ENCODE results near the gene NTM.

The NTM gene

DNA sequence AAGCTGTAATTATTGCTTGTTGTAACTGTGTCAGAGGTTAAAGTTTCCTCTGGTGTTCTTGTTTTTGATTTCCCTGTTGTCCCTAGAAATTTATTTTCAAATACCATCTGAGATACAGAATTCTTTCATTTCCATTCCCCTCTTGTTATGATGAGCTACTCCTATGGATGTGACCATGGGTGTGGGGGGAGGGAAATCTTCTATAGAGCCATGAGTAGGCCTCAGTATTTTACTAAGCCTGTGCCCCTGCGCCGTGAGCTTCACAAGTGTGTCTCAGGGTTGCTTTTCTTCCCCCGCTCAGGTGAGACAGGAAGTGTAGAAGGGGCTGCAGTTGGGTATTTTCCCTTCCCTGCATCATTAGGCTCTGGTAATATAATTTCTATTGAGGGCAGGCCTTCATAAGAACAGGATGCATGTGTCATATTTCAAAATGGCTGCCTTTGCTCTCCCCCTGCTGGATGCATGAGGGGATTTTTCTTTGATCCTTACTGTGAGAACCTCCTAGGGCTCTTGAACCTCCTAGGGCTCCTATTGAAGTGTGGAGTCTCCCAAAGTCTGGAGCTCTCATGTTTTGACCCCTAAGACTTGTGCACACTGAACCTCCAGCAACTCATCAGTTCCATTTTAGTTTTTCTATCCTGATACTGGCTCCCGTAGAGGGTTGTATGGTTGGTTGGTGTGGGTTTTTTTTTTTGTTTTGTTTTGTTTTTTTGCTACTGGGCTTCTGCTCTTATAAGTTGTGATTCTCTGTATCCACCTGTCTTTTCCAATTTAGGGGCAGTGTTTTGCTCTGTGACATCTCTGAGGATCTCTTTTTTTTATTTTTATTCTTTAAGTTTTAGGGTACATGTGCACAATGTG is 658.2 kb downstream of the NTM start:
- DNase-seq (ENCODE audit: low read depth in 3 of 3, low spot score in 1 of 3) = no peak

DNA sequence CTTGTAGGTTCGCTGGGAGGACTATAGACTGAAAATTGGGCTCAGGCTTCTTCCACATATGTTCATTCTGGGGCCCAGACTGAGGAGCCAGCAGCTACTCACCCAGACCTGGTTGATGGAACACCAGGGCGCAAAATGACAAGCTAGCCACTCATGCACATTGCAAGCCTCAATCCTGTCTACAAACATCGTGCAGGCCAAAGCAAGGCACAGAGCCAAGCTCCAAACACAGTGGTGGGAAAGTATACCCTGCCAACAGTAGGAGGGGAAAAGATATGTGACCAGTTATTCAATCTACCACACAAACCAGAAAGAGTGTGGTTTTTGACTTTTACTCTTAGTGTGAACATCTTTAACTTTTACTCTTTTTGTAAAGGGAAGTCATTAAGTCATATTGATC is 660.5 kb downstream of the NTM start:
- no peak for DNase-seq (ENCODE audit: low read depth in 3 of 3, low spot score in 1 of 3)

DNA sequence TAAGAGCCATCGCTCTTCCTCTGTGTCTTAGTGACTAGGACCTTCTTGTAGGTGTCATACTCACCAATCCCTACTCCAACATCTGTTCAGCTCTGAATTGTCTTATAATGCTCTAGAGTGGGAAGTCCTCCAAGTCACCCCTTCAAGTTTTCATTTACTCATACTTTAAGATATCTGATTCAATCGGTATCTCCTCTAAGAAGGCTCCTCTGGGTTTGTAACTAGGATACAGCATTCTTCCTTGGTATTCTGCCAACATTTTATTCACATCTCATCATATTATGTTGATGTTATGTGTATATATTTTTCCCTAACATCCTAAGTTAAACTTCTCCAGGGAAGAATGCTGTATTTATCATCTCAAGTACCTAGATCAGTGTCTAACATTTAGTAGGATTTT is 662.1 kb downstream of the NTM start:
- DNase-seq (ENCODE audit: low read depth in 3 of 3, low spot score in 1 of 3) = no peak

DNA sequence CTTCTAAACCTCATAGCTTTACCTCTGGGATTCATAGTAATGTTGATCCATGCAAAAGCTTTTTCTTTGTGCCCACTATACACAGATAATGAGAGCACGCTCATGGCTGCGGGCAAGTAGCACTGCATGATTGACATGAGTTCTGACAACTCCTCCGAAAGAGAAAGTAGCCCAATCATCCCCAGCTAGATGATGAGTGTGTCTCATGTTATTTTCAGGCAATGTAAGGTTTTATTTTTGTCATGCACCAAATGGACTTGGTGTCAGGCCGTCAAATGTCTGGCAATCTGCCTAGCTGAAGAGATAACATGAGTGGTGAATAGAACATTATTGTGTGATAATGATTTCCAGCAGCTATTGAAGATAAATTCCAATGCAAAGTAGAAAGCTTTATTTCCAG is 662.6 kb downstream of the NTM start:
- no peak for DNase-seq (ENCODE audit: low read depth in 3 of 3, low spot score in 1 of 3)

DNA sequence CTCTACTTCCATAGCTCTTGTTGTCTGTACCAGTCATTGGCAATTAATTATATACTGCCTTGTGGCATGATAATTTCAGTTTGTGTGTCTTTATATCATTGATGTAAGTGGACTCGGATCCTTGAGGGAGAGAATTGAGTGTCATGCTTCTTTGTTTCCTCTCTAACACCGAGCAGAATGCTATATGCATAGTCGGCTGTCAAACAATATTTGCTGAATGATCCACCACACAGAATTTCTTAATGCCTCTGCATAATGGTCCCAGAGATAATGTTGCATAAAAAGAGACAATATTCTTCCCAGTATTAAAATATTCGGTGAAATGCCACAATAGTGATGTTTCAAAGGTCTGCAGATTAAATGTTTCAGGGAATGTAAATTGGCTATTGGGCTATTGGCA is 664.8 kb downstream of the NTM start:
- DNase-seq (ENCODE audit: low read depth in 3 of 3, low spot score in 1 of 3) = no peak

DNA sequence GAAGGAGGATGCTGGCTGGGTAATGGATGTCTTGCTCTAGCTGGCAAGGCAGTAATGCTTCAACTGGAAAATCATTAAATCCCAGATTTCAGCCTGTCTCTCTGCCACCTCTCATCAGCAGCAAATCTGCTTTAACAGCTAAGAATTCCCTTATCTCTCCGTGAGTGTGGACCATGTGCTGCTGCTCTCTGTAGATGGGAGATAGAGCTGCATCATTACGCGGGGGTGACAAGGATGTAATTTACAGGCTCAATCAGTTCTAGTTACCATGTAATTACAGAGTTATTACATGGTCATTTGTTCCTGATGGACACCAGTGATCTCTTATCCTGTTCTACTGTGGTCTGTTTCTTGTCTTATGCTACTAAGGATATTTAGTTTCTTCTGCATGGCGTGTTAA is 665.4 kb downstream of the NTM start:
- no peak for DNase-seq (ENCODE audit: low read depth in 3 of 3, low spot score in 1 of 3)

DNA sequence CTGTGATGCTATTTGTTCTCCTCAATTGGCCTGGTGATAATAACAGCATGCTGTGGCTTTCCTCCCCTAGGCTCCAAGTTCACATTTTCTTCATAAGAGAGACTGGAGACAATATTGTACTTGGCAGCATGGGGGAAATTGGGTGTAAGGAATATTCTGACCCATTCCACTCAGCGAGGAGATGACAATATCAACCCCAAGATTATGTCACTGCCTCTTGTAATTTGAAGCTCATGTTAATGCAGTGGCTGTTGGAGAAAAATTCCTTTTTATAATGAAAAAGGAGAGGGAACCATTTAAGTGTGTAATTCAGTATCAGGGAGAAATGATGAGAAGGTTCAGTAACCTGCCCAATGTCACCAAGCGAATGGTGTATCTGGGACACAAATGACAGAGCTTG is 665.8 kb downstream of the NTM start:
- no peak for DNase-seq (ENCODE audit: low read depth in 3 of 3, low spot score in 1 of 3)

DNA sequence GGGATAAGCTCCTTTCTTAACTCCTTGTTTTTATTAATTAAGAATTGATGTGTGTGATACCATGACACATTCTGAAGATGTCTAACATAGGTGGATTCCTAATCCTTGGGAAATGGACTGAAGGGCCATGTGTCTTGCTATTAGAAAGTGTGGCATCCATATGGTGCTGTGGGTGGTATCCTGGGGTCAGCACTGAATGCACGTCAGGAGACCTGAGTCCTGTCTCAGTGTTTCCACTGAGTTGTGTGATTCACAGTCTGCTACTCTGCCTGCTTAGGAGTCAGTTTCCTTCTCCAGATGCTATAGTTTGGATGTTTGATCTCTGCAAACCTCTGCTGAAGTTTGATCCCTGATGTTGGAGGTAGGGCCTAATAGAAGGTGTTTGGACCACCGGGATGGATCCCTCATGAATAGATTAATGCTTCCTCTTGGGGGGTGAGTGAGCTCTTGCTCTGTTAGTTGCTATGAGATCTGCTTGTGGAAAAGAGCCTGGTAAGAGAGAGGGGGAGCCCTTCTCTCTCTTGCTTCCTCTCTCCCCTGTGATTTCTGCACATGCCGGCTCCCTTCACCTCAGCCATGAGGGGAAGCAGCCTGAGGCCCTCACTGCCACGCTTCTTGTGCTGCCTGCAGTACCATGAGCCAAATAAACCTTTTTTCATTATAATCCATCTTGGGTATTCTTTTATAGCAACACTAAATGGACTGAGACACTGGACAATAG is 666.5 kb downstream of the NTM start:
- no peak for DNase-seq (ENCODE audit: low read depth in 3 of 3, low spot score in 1 of 3)

DNA sequence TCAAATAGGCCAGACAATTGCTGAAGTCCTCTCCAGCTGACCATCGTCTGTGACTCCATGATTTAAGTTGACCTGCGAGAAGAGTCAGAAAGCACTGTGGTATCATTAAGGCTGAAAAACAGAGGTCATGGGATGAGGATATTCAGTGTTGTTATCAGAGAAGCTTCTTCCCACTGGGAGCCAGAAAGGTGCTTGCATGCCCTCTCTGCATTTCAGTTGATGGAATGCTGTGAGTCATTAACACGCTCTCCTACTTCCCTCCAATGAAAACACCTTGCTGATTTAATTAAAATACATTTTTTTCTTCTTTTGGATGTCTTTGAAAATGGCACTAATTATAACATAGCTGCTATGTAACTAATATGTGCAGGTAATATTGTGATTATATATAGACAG is 667.0 kb downstream of the NTM start:
- no peak for DNase-seq (ENCODE audit: low read depth in 3 of 3, low spot score in 1 of 3)

DNA sequence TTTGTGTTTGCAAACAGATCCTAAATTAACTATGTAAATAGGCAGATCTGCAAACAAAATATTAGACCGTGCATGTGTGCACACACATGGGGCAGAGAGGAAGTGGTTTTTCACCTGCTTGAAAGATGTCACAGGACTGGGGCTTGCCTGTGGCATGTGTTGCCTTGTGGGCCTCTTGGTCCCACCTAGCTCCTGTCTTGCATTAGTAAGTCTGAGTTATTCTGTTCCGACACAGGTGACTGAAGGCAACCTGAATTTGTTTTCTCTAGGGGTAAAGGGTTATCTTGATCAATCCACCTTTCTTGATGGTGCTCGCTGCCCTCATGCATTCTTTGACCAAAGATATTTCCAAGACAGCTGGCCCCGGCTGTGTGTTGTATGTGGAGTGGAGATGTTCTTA is 667.5 kb downstream of the NTM start:
- DNase-seq (ENCODE audit: low read depth in 3 of 3, low spot score in 1 of 3) = no peak

DNA sequence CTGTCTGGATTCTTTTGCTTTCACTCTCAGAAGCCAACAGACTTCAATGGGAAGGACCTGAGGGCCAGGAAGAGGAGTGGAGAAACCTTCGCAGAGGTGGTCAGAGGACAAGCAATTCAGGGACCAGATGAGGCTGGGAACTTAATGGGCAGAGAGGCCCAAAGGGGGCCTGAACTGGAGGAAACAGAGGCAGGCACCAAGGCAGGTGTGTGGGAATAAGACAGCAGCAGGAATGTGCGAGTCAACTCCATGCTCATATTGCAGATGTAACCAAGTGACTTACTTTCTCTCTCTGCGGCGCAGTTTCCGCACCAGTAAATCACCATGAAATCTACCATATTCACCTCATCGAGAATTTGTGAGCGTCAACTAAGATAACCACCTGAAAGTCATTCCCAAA is 669.1 kb downstream of the NTM start:
- DNase-seq (ENCODE audit: low read depth in 3 of 3, low spot score in 1 of 3) = no peak

DNA sequence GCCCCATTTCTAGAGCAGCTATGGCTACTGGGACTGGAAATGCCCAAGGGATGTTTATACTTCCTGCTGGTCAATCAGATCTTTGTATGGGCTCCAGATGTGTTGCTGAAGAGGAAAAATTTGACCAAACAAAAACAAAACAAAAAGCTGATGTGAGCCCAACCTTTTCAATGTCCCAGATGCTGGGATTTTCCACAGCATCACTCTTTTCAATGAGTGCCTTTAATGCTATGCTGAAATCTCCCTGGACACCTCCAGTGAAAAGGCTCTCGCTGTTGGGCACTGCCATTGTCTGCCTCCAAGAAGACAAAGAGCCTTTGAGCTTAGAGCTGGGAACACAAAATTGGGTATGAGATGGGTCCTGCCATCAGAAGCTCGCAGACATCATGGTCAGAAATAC is 671.9 kb downstream of the NTM start:
- DNase-seq (ENCODE audit: low read depth in 3 of 3, low spot score in 1 of 3) = no peak

DNA sequence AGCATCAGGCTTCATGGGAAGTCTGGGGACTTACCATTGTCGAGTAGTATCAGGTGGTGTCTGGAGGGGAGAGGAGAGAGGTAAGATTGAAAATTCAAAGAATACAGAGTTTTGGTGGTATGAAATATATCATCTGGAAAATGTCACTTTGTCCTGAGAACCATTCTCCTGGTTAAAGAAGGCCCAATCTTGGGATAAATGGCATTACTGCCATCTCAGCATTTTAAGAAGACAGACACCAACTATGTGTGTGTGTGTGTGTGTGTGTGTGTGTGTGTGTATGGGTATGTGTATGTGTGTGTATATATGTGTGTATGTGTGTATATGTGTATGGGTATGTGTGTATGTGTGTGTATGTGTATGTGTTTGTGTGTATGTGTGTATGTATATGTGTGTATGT is 673.3 kb downstream of the NTM start:
- DNase-seq (ENCODE audit: low read depth in 3 of 3, low spot score in 1 of 3) = no peak

DNA sequence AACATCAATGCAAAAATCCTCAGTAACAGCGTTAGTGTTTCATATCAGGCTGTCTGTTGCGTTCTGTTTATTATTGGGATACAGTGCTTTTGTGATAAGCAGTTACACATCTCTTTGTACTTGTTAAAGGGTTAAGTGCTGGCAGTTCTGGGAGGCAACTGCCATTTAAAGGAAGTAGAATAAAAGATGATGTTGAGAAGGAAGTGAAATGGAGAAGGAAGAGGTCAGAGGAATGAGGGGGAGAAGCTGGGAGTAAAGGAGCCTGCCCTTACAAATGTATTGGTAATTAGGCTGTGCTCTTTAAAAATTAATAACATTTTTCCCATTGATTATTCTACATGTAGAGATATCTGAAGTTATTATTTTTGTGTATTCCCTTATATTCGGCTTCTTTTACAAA is 674.7 kb downstream of the NTM start:
- DNase-seq (ENCODE audit: low read depth in 3 of 3, low spot score in 1 of 3) = no peak

DNA sequence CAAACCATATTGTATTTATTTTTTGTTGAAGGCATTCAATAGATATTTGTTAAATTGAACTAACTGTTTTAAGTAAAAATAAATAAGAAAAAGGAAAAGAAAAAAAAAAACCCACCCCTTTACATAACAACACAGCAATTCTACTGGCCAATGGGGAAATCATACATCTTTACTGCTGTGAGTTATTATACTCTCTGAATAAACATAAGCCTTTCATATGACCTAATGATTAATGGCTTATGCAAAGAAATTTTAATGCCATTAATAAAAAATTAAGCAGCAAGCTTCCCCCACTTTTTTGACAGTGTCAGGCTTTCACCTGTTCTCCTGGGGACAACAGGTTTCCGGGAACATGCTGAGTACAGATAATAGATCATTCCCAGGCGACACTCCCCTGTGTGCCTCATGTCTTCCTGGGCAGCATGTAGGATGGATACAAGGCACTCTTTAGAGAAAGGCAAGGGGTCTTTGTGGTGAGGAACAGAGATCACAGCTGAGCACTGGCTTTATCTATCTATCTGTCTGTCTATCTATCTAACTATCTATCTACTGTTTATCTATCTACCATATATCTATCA is 676.0 kb downstream of the NTM start:
- DNase-seq (ENCODE audit: low read depth in 3 of 3, low spot score in 1 of 3) = no peak

DNA sequence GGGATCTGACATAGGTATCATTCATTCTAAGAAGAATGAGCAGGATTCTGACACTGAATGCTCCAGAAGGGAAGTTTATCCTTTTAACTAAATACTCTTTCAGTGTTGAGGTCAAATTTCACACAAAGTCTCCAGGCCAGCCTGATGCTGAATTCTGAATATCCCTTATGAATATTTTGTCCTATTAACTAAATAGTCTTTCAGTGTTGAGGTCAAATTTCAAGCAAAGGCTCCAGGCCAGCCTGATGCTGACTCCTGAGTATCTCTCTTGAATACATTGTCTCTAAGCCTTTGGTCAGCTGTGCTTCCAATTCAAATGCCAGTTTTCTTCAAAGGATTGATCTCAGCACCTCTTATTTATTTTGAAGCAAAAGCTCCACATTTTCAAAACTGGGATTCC is 676.8 kb downstream of the NTM start:
- DNase-seq (ENCODE audit: low read depth in 3 of 3, low spot score in 1 of 3) = no peak

DNA sequence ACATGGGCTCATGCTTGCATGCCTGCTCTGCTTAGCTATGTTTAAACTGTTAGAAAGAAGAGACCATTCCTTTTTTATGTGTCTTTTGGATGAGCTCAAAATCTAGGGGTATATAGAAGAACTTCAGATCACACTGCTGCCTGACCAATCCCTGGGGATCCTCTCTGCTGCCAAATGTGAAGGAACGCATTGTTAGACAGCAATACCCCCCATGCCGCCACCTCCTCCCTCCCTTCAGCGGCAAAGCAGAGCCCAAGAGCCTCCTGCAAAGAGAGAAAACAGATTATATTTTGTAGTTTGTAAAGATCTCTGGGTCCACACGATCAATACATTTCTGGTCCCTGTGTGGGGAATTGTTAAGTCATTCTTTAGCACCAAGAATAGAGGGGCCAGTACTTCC is 677.6 kb downstream of the NTM start:
- no peak for DNase-seq (ENCODE audit: low read depth in 3 of 3, low spot score in 1 of 3)

DNA sequence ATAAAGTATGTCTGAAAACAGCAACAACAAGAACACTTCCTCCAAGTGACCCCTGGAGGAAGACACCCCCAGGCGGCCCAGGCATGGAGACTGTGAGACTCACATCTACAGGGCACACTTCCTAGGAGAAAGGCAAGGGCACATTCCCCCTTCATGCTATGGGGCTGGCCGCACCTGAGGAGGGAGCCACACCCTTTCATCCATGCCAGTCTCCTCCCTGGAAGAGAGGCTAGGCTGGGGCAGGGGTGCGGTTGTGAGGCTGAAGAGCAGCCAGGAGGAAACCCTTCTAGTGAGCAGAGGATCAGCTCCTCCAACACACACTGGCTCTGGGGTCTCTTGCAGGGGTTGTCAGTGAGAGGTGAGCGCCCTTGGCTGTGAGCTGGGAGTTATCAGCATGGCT is 678.8 kb downstream of the NTM start:
- no peak for DNase-seq (ENCODE audit: low read depth in 3 of 3, low spot score in 1 of 3)

DNA sequence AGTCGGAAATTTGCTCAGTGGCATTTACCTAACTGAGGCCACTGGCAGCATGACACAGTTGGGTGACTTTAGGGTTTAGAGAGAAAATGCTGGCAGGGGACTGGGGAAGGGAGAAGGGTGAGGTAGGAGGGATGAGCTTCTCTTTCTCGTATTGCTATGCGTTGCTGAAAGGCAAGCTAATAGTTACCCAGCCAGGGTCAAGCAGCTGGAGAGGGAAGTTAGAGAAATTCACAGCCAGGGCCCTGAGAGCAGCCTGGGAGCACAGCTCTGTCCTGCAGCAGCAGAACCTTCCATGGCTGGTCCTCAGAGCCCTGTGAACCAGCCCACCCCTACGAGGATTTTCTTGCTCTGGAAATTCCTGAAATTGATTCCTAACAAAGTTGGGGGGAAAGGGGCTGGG is 679.6 kb downstream of the NTM start:
- DNase-seq (ENCODE audit: low read depth in 3 of 3, low spot score in 1 of 3) = no peak

DNA sequence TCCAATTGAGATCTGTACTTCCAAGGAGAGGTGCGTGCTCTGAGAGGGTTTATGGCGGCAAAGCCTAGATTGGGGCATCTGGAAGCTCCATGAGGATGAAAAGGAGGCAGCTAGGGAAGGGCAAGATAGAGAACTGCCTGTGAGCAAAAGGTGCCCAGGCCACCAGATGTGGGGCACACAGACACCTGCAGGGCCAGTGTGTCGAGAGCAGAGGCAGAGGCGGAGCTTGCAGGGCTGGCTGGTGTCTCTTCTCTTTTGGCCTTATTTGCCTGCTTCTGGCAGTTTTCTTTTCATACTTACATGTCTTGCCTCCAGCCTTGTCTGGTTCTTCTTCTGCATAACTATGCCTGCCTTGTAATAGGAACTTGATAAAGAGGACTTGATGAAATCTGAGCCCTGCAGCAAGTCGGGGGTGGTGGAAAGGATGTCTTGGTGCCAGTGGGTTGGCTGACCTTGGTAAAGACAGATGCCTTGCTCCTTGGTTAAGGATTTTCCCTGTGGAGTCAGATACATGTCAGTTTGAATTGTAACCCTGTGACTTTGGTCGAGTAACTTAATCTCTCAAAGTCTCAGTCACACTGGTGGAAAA is 680.3 kb downstream of the NTM start:
- DNase-seq (ENCODE audit: low read depth in 3 of 3, low spot score in 1 of 3) = no peak

DNA sequence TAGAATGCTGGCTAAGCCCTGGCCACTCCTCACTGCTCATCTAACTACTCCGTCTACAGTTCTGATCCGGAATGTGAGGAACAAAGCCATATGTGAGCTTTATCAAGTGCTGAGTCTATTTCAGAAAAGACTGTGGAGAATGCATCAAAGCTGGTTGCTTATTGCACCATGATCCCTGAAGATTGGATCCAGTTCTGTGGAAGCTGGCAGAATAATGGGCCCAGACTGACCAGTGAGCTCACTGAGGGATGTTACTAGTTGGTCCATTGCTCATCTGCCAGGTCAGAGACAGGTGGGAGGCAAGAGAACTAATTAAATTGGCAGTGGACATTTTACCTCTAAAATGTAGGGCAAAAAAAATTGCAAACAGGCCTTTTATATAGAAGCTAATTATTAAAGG is 681.3 kb downstream of the NTM start:
- no peak for DNase-seq (ENCODE audit: low read depth in 3 of 3, low spot score in 1 of 3)

DNA sequence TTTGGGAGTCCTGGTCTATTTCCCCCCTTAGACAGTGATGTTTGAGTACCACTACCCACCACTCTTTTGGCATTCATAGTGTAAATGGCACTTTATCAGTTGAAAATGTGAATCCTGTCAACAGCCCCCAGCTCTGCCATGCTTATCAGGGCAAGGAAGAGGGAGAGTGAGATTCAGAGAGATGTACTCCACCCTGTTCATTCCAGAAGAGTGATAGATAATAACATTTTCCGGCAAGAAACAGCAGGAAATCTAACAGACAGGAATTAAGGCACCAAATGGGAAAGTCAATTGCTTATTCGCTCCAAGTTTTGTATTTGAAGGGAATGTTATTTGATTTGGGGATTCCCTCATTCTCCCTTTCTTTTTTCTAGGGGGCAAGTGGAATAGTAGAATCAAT is 681.9 kb downstream of the NTM start:
- no peak for DNase-seq (ENCODE audit: low read depth in 3 of 3, low spot score in 1 of 3)
